Upper lobe of right lung (tissue), 1 donor: Measurements from ENCODE around the gene PRXL2B. TPM values are rescaled to one million over a fixed set of nuclear protein-coding genes. Genes with fewer than 3 reads are reported as not detected.
A peak's percentile ranks its signal among the peaks of the same experiment; 100 is the strongest.

ENCODE experiments used
- ATAC-seq: fragments of 200-7000 bp; cut with Tn5 transposase; one replicate; pipeline ENCODE4 v1.9.1; 2020; ENCODE audit warnings: mild to moderate bottlenecking, moderate library complexity
- DNase-seq: peaks from one replicate; pipeline ENCODE4 v3.0.0-alpha.2; 2020
- H3K27ac ChIP-seq: fragments of 200-600 bp; one replicate; pipeline ENCODE4 v1.8.0; 2022
- H3K27me3 ChIP-seq: fragments of 200-600 bp; one replicate; pipeline ENCODE4 v1.8.0; 2022; ENCODE audit warnings: mild to moderate bottlenecking
- H3K36me3 ChIP-seq: fragments of 200-600 bp; one replicate; pipeline ENCODE4 v1.8.0; 2022
- H3K4me1 ChIP-seq: fragments of 200-600 bp; one replicate; pipeline ENCODE4 v1.8.0; 2022
- H3K4me3 ChIP-seq: fragments of 200-600 bp; one replicate; pipeline ENCODE4 v1.8.0; 2022; ENCODE audit warnings: mild to moderate bottlenecking
- H3K9me3 ChIP-seq: fragments of 200-600 bp; one replicate; pipeline ENCODE4 v1.8.0; 2022
- CTCF ChIP-seq: fragments of 200-600 bp; IDR thresholded peaks from one replicate; pipeline ENCODE4 v1.8.0; 2022; ENCODE audit warnings: antibody characterized with exemption
- intact Hi-C: fragments of 100-400 bp; cut with DNase I; formaldehyde crosslinking; loops from one replicate; pipeline ENCODE4 v1.11.0; 2022
- total RNA-seq: library from RNA; stranded (reverse); fragmentation: NEBNext Ultra II Directional; extraction: Animal tissue kit (Norgen Biotek cat#: 25700); gene quantifications from one replicate; pipeline ENCODE4 v1.2.1, GENCODE V29; 2021
- donor health status: DM: no; HTN: yes; CAD: no; lungs with severe emphysema.

The PRXL2B gene
- total RNA-seq, 1 donor from 2014 or later, result 25.9 TPM

- TF ChIP-seq CTCF, result no peak
- Histone ChIP-seq H3K27ac (no peak overlapping the region), H3K4me3 (no peak overlapping the region), H3K27me3 (no peaks in the 10 kb centered on the region), H3K9me3 (no peaks in the 10 kb centered on the region), H3K36me3 (peaks cover 56% of the 10 kb centered on the region), H3K4me1 (peaks cover 19% of the 10 kb centered on the region)
- no peak for DNase-seq
- ATAC-seq, result no peak
- intact Hi-C loops, result no loop called here
These were observed 26.1 kb upstream of the PRXL2B start for GRCh38 chr1:2560299-2561073.

GRCh38 chr1:2561446-2561845 lies 25.1 kb upstream of the PRXL2B start:
- Histone ChIP-seq H3K4me3 (no peak overlapping the region), H3K4me1 (peaks cover 19% of the 10 kb centered on the region), H3K27me3 (no peaks in the 10 kb centered on the region), H3K27ac (no peak overlapping the region), H3K36me3 (peaks cover 56% of the 10 kb centered on the region), H3K9me3 (no peaks in the 10 kb centered on the region)
- DNase-seq (no peak), ATAC-seq (no peak)
- intact Hi-C loops, result no loop called here
- TF ChIP-seq CTCF, result no peak

- peaks cover 56% of the 10 kb centered on the region for H3K36me3 ChIP-seq
- TF ChIP-seq CTCF, result peak; percentile 46
- DNase-seq (no peak), ATAC-seq (peak; percentile 31)
- H3K27ac ChIP-seq, result no peak overlapping the region
- H3K4me3 ChIP-seq, result no peak overlapping the region
- no peaks in the 10 kb centered on the region for H3K27me3 ChIP-seq
- intact Hi-C loops, result no loop called here
- H3K4me1 ChIP-seq, result peaks cover 17% of the 10 kb centered on the region
- H3K9me3 ChIP-seq, result no peaks in the 10 kb centered on the region
These were observed 24.4 kb upstream of the PRXL2B start for GRCh38 chr1:2561898-2562895.

GRCh38 chr1:2563205-2563604 lies 23.4 kb upstream of the PRXL2B start:
- Histone ChIP-seq H3K4me1 (peaks cover 7% of the 10 kb centered on the region), H3K27ac (no peak overlapping the region), H3K4me3 (no peak overlapping the region), H3K9me3 (no peaks in the 10 kb centered on the region), H3K27me3 (no peaks in the 10 kb centered on the region), H3K36me3 (peaks cover 52% of the 10 kb centered on the region)
- TF ChIP-seq CTCF, result no peak
- ATAC-seq, result no peak
- no peak for DNase-seq
- intact Hi-C loops, result no loop called here

GRCh38 chr1:2564006-2564814 lies 22.4 kb upstream of the PRXL2B start:
- ATAC-seq (no peak), DNase-seq (no peak)
- no peaks in the 10 kb centered on the region for H3K27me3 ChIP-seq
- H3K4me3 ChIP-seq, result no peak overlapping the region
- H3K9me3 ChIP-seq, result no peaks in the 10 kb centered on the region
- intact Hi-C loops, result no loop called here
- no peaks in the 10 kb centered on the region for H3K4me1 ChIP-seq
- no peak for TF ChIP-seq CTCF
- no peak overlapping the region for H3K27ac ChIP-seq
- H3K36me3 ChIP-seq, result peaks cover 43% of the 10 kb centered on the region
